H1 (cell line): ENCODE results near the gene DIPK1B. TPM values are rescaled to one million over a fixed set of nuclear protein-coding genes. Genes with fewer than 3 reads are reported as not detected.

ENCODE experiments used
- CTCF ChIA-PET: fragments of 300-600 bp; sonication (Branson Sonifier 250); formaldehyde crosslinking; loops from one replicate; lab custom pipeline; 2021; ENCODE audit not compliant: partially characterized antibody; lab: Charles Lee
- POLR2A ChIA-PET: fragments of 300-600 bp; sonication (Branson Sonifier 250); formaldehyde crosslinking; loops from one replicate; lab custom pipeline; 2021; ENCODE audit warnings: inconsistent platforms; ENCODE audit not compliant: partially characterized antibody; lab: Charles Lee
- DNase-seq, 2 experiments: peaks; one replicate each; pipeline versions ENCODE4 v3.0.0 to v3.0.0-alpha.2; 2010 to 2022; ENCODE audit warnings: low spot score in 2 of 2, low read depth in 1 of 2, mixed read lengths in 1 of 2
- FAIRE-seq: peaks from 2 replicates; lab custom pipeline; 2011; peaks lifted over from hg19 to GRCh38; lab: Jason Lieb, UNC
- H2AFZ ChIP-seq: 2 replicates; pipeline ENCODE4 v1.8.1; 2012; ENCODE audit warnings: low read length, inconsistent platforms
- H2AK5ac ChIP-seq: 2 replicates; pipeline ENCODE4 v1.6.1; 2013; ENCODE audit warnings: low read depth, low read length
- H2BK120ac ChIP-seq: replicated peaks from 2 replicates; pipeline ENCODE3; 2013; ENCODE audit warnings: low read depth, low read length, inconsistent platforms
- H2BK12ac ChIP-seq: 2 replicates; pipeline ENCODE4 v1.6.1; 2013; ENCODE audit warnings: low read depth, low read length
- H2BK15ac ChIP-seq: 2 replicates; pipeline ENCODE4 v1.6.1; 2013; ENCODE audit warnings: low read length
- H2BK20ac ChIP-seq: 2 replicates; pipeline ENCODE4 v1.6.1; 2013; ENCODE audit warnings: low read length
- H2BK5ac ChIP-seq: 2 replicates; pipeline ENCODE4 v1.6.1; 2013; ENCODE audit warnings: low read depth, low read length
- H3K14ac ChIP-seq: 2 replicates; pipeline ENCODE4 v1.6.1; 2013; ENCODE audit warnings: inconsistent platforms; ENCODE audit not compliant: insufficient read length
- H3K18ac ChIP-seq: 2 replicates; pipeline ENCODE4 v1.6.1; 2013; ENCODE audit warnings: low read length; ENCODE audit errors: extremely low read depth
- H3K23ac ChIP-seq: 2 replicates; pipeline ENCODE4 v1.6.1; 2013; ENCODE audit warnings: inconsistent platforms; ENCODE audit not compliant: insufficient read length
- H3K23me2 ChIP-seq: 2 replicates; pipeline ENCODE4 v1.6.1; 2013; ENCODE audit warnings: low read depth, low read length
- H3K27ac ChIP-seq: 2 replicates; pipeline ENCODE4 v1.6.1; 2011; ENCODE audit warnings: low read depth, low read length, inconsistent platforms
- H3K27me3 ChIP-seq, 4 experiments: replicated peaks in 1 of 4; 1 replicate in 1 of 4; 2 replicates in 3 of 4; pipeline versions ENCODE4 v1.6.1 to v1.8.1; 2011 to 2013; ENCODE audit warnings: low read length in 3 of 4, mild to moderate bottlenecking in 3 of 4, inconsistent platforms in 2 of 4, mixed read lengths in 2 of 4, moderate library complexity in 1 of 4; ENCODE audit not compliant: control insufficient read depth in 3 of 4, insufficient read depth in 3 of 4; ENCODE audit errors: extremely low read depth in 1 of 4
- H3K36me3 ChIP-seq, 4 experiments: 2 replicates each; pipeline versions ENCODE4 v1.6.1 to v1.8.1; 2011 to 2013; ENCODE audit warnings: mild to moderate bottlenecking in 4 of 4, low read length in 3 of 4, moderate library complexity in 2 of 4, control low read depth in 1 of 4, inconsistent platforms in 1 of 4; ENCODE audit not compliant: insufficient read depth in 4 of 4, control insufficient read depth in 2 of 4
- H3K4ac ChIP-seq: replicated peaks from 2 replicates; pipeline ENCODE3; 2013; ENCODE audit warnings: low read length, low read depth, mixed read lengths, inconsistent platforms; ENCODE audit not compliant: insufficient read length
- H3K4me1 ChIP-seq, 4 experiments: replicated peaks in 1 of 4; 1 replicate in 1 of 4; 2 replicates in 3 of 4; pipeline versions ENCODE4 v1.6.1 to v1.8.1; 2011 to 2013; ENCODE audit warnings: low read length in 3 of 4, inconsistent platforms in 2 of 4, mixed read lengths in 1 of 4; ENCODE audit not compliant: insufficient read depth in 4 of 4, control insufficient read depth in 3 of 4
- H3K4me2 ChIP-seq, 2 experiments: 2 replicates each; pipeline versions ENCODE4 v1.6.1 to v1.8.1; 2011 to 2013; ENCODE audit warnings: low read depth in 2 of 2, low read length in 2 of 2, control low read depth in 1 of 2, inconsistent platforms in 1 of 2, mild to moderate bottlenecking in 1 of 2; ENCODE audit not compliant: insufficient read depth in 1 of 2
- H3K4me3 ChIP-seq, 4 experiments: fragments of 200-600, 300-600 bp in 1 of 4; sonication (generic), shearing (Covaris generic), sonication (Bioruptor Twin) in 1 of 4; 2 replicates each; pipeline versions ENCODE4 v1.5.1 to v1.8.1; 2011 to 2016; ENCODE audit warnings: low read length in 4 of 4, low read depth in 3 of 4, control low read depth in 2 of 4, inconsistent platforms in 2 of 4, mild to moderate bottlenecking in 2 of 4, mixed read lengths in 1 of 4, moderate library complexity in 1 of 4; ENCODE audit not compliant: insufficient read depth in 2 of 4; ENCODE audit errors: extremely low read depth in 1 of 4
- H3K56ac ChIP-seq: replicated peaks from 2 replicates; pipeline ENCODE3; 2013; ENCODE audit warnings: low read depth, mild to moderate bottlenecking, mixed read lengths, low read length, inconsistent platforms; ENCODE audit not compliant: insufficient read length
- H3K79me1 ChIP-seq: 2 replicates; pipeline ENCODE4 v1.6.1; 2013; ENCODE audit warnings: low read depth, low read length, control low read depth
- H3K79me2 ChIP-seq, 2 experiments: 2 replicates each; pipeline versions ENCODE4 v1.6.1 to v1.8.1; 2012 to 2013; ENCODE audit warnings: low read length in 2 of 2, mild to moderate bottlenecking in 2 of 2, inconsistent platforms in 1 of 2; ENCODE audit not compliant: insufficient read depth in 2 of 2, control insufficient read depth in 1 of 2
- H3K9ac ChIP-seq, 4 experiments: replicated peaks in 1 of 4; 1 replicate in 1 of 4; 2 replicates in 3 of 4; pipeline versions ENCODE4 v1.6.1 to v1.8.1; 2011 to 2013; ENCODE audit warnings: low read depth in 3 of 4, low read length in 3 of 4, control low read depth in 2 of 4, mild to moderate bottlenecking in 2 of 4, moderate library complexity in 2 of 4, inconsistent platforms in 1 of 4; ENCODE audit errors: extremely low read depth in 1 of 4
- H3K9me3 ChIP-seq, 2 experiments: 2 replicates each; pipeline versions ENCODE4 v1.6.1 to v1.8.1; 2012 to 2013; ENCODE audit warnings: mild to moderate bottlenecking in 2 of 2, moderate library complexity in 2 of 2, control low read depth in 1 of 2, inconsistent platforms in 1 of 2, low read depth in 1 of 2, low read length in 1 of 2, mixed read lengths in 1 of 2; ENCODE audit not compliant: insufficient read depth in 2 of 2
- H4K20me1 ChIP-seq, 2 experiments: replicated peaks in 1 of 2; 2 replicates each; pipeline versions ENCODE3 to v1.8.1; 2011 to 2013; ENCODE audit warnings: inconsistent platforms in 2 of 2, low read length in 2 of 2, mild to moderate bottlenecking in 1 of 2; ENCODE audit not compliant: insufficient read depth in 2 of 2, control insufficient read depth in 1 of 2
- H4K5ac ChIP-seq: 2 replicates; pipeline ENCODE4 v1.6.1; 2013; ENCODE audit warnings: low read length, low read depth, mixed read lengths, inconsistent platforms; ENCODE audit not compliant: insufficient read length
- H4K8ac ChIP-seq: 2 replicates; pipeline ENCODE4 v1.8.0; 2013; ENCODE audit warnings: mild to moderate bottlenecking, moderate library complexity, low read length, inconsistent platforms; ENCODE audit not compliant: insufficient read depth; ENCODE audit errors: extremely low read depth
- H4K91ac ChIP-seq: replicated peaks from 2 replicates; pipeline ENCODE3; 2013; ENCODE audit warnings: low read length, mixed read lengths, inconsistent platforms; ENCODE audit not compliant: insufficient read length
- CBX8 ChIP-seq: fragments of 300-800, 300-1000 bp; sonication (generic); IDR thresholded peaks from 2 replicates; pipeline ENCODE4 v1.7.1; 2016; ENCODE audit warnings: low read depth, low read length, borderline replicate concordance
- POLR2AphosphoS5 ChIP-seq: IDR thresholded peaks from 2 replicates; pipeline ENCODE4 v1.6.1; 2011; ENCODE audit warnings: low read depth, low read length
- SAP30 ChIP-seq: fragments of 300-600 bp; sonication (generic); IDR thresholded peaks from 2 replicates; pipeline ENCODE4 v1.7.1; 2012; ENCODE audit warnings: low read length, moderate library complexity, mild to moderate bottlenecking, inconsistent platforms; ENCODE audit not compliant: insufficient read depth, insufficient replicate concordance
- SIRT6 ChIP-seq: IDR thresholded peaks from one replicate; pipeline ENCODE4 v1.7.1; 2012; ENCODE audit warnings: low read length, inconsistent platforms
- SIX5 ChIP-seq: IDR thresholded peaks from 2 replicates; pipeline ENCODE4 v1.6.1; 2011; ENCODE audit warnings: mild to moderate bottlenecking, low read depth, low read length
- TAF1 ChIP-seq: IDR thresholded peaks from 2 replicates; pipeline ENCODE4 v1.6.1; 2011; ENCODE audit warnings: mild to moderate bottlenecking, low read depth, low read length
- TAF7 ChIP-seq: optimal IDR thresholded peaks from 2 replicates; pipeline ENCODE3; 2011; ENCODE audit warnings: low read depth, mild to moderate bottlenecking, inconsistent platforms, low read length, moderate library complexity, borderline replicate concordance
- TBP ChIP-seq: IDR thresholded peaks from 2 replicates; pipeline ENCODE4 v1.6.1; 2011; ENCODE audit warnings: low read depth, low read length, improper control_type of control experiment
- WGBS, 2 experiments: shearing (Covaris generic) in 1 of 2; methylation state at CpG; one replicate each; pipeline versions ENCODE4 v1.1.6 to v1.1.7; 2013 to 2015; ENCODE audit warnings: low lambda C conversion rate in 2 of 2, mixed read lengths in 2 of 2, inconsistent platforms in 1 of 2, low coverage in 1 of 2, missing lambda C conversion rate in 1 of 2; ENCODE audit not compliant: insufficient replicate concordance in 2 of 2, insufficient coverage in 1 of 2, insufficient read length in 1 of 2; ENCODE audit errors: extremely low coverage in 1 of 2, missing lambda C conversion rate in 1 of 2; 5-methylcytosine and 5-hydroxymethylcytosine counted together
- polyA plus RNA-seq, 7 experiments: library from polyadenylated mRNA; depleted of rRNA in 3 of 7; stranded (reverse) in 5 of 7; unstranded in 2 of 7; fragments of >200 nt in 5 of 7; fragments of 200-250 nt in 2 of 7; gene quantifications; 1 replicate in 5 of 7; 2 replicates in 1 of 7; 4 replicates in 1 of 7; pipeline versions ENCODE4 v1.2.1 to v1.2.3, GENCODE V29; 2011 to 2013; ENCODE audit warnings: missing spikeins in 2 of 7, mixed read lengths in 2 of 7
- total RNA-seq: library from RNA; stranded (reverse); fragmentation: NEBNext Ultra II Directional; extraction: Animal tissue kit (Norgen Biotek cat#: 25700); gene quantifications from 2 replicates; pipeline ENCODE4 v1.2.1, GENCODE V29; 2021

Gene DIPK1B
- total and polyA plus RNA-seq, 2 of the 8 experiments (the other 6 are each of a cell fraction or from before 2014, with no cell fraction given), result 32.3 to 64.8 TPM

GRCh38 chr9:136724772-136725171 lies 12.4 kb downstream of the DIPK1B start:
- peaks cover 19 to 49% (median 35%) of the 10 kb centered on the region in 4 experiments for H3K36me3 ChIP-seq
- ChIA-PET CTCF (interaction anchor here (6.8 kb wide), 1 partner anchor 8 kb away, joined by 62 read pairs; no protein-coding TSS in a partner anchor), POLR2A (interaction anchor here (1.1 to 14.1 kb wide), 4 partner anchors 8 to 357 kb away, joined by 3 to 223 read pairs (median 70); partner anchors contain the start of genes DIPK1B, LCN10 and LCN6)
- FAIRE-seq (no peak), DNase-seq (no peak)
- no peak overlapping the region for H3K23ac ChIP-seq
- H2BK12ac ChIP-seq, result no peak overlapping the region
- H3K9ac ChIP-seq, result no peak overlapping the region
- peaks cover 30 to 46% of the 10 kb centered on the region in 2 experiments for H4K20me1 ChIP-seq
- H4K5ac ChIP-seq, result no peak overlapping the region
- H3K4me2 ChIP-seq, result no peak overlapping the region
- H3K27me3 ChIP-seq, result peaks cover 0 to 9% (median 5%) of the 10 kb centered on the region in 4 experiments; a peak in 5 of 7 replicates
- H2AFZ ChIP-seq, result no peak overlapping the region
- no peak overlapping the region for H2BK5ac ChIP-seq
- no peak overlapping the region for H3K27ac ChIP-seq
- peaks cover 3 to 22% (median 6%) of the 10 kb centered on the region in 4 experiments for H3K4me1 ChIP-seq
- H3K56ac ChIP-seq, result no peak overlapping the region
- H3K18ac ChIP-seq, result no peak overlapping the region
- TF ChIP-seq TBP (no peak), POLR2AphosphoS5 (peak; percentile 35; the same call in 1 of the 2 replicates), SAP30 (no peak), SIX5 (no peak), TAF7 (no peak), SIRT6 (no peak), TAF1 (no peak), CBX8 (no peak)
- no peak overlapping the region for H4K8ac ChIP-seq
- H2BK15ac ChIP-seq, result no peak overlapping the region
- peaks cover 10% of the 10 kb centered on the region for H3K79me1 ChIP-seq
- 94% methylated on average over 7 of the region's 7 CpGs; no CpG with 5 or more reads in 1 of the 2 experiments for WGBS, 2 experiments
- H2AK5ac ChIP-seq, result no peak overlapping the region
- peaks cover 13% of the 10 kb centered on the region; the same call in 1 of the 2 replicates for H3K23me2 ChIP-seq
- no peak overlapping the region for H2BK20ac ChIP-seq
- H3K4me3 ChIP-seq, result no peak overlapping the region
- H4K91ac ChIP-seq, result no peak overlapping the region
- H3K4ac ChIP-seq, result no peak overlapping the region
- peaks cover 8 to 30% of the 10 kb centered on the region in 2 experiments for H3K79me2 ChIP-seq
- no peak overlapping the region for H2BK120ac ChIP-seq
- no peaks in the 10 kb centered on the region for H3K9me3 ChIP-seq
- H3K14ac ChIP-seq, result no peak overlapping the region
